ENCODE measurements around the gene TGFBRAP1.

TGFBRAP1 gene

GRCh38 chr2:105235388-105236059 lies 94.0 kb downstream of the TGFBRAP1 start:
- no peaks in the 10 kb centered on the region for H3K36me3 ChIP-seq (ENCODE audit: control insufficient read depth, insufficient read depth, low read length)
- H3K4me1 ChIP-seq (ENCODE audit: control insufficient read depth, insufficient read depth, low read length, poor library complexity, severe bottlenecking) = no peaks in the 10 kb centered on the region
- DNase-seq = peak in 2 of 3 donors; percentile 4 to 18
- no peaks in the 10 kb centered on the region for H3K27me3 ChIP-seq (replicated peaks; ENCODE audit: control insufficient read depth, insufficient read depth, low read length, poor library complexity, severe bottlenecking)
- H3K27ac ChIP-seq (ENCODE audit: insufficient read depth, low read length, poor library complexity, severe bottlenecking) = no peak overlapping the region
- no peaks in the 10 kb centered on the region for H3K9me3 ChIP-seq (ENCODE audit: control insufficient read depth, low read length)
- H3K4me3 ChIP-seq (ENCODE audit: insufficient read depth, low read depth, low read length, poor library complexity, severe bottlenecking) = no peak overlapping the region

- Histone ChIP-seq H3K4me3 (ENCODE audit: insufficient read depth, low read depth, low read length, poor library complexity, severe bottlenecking) (no peak overlapping the region), H3K27me3 (replicated peaks; ENCODE audit: control insufficient read depth, insufficient read depth, low read length, poor library complexity, severe bottlenecking) (no peaks in the 10 kb centered on the region), H3K36me3 (ENCODE audit: control insufficient read depth, insufficient read depth, low read length) (no peaks in the 10 kb centered on the region), H3K9me3 (ENCODE audit: control insufficient read depth, low read length) (no peaks in the 10 kb centered on the region), H3K4me1 (ENCODE audit: control insufficient read depth, insufficient read depth, low read length, poor library complexity, severe bottlenecking) (no peaks in the 10 kb centered on the region), H3K27ac (ENCODE audit: insufficient read depth, low read length, poor library complexity, severe bottlenecking) (no peak overlapping the region)
- DNase-seq = no peak
Measured at GRCh38 chr2:105231232-105231619, 98.3 kb downstream of the TGFBRAP1 start.

GRCh38 chr2:105224444-105224843 lies 105.1 kb downstream of the TGFBRAP1 start:
- no peak for DNase-seq
- Histone ChIP-seq H3K27me3 (replicated peaks; ENCODE audit: control insufficient read depth, insufficient read depth, low read length, poor library complexity, severe bottlenecking) (no peaks in the 10 kb centered on the region), H3K36me3 (ENCODE audit: control insufficient read depth, insufficient read depth, low read length) (no peaks in the 10 kb centered on the region), H3K27ac (ENCODE audit: insufficient read depth, low read length, poor library complexity, severe bottlenecking) (no peak overlapping the region), H3K4me3 (ENCODE audit: insufficient read depth, low read depth, low read length, poor library complexity, severe bottlenecking) (no peak overlapping the region), H3K9me3 (ENCODE audit: control insufficient read depth, low read length) (no peaks in the 10 kb centered on the region), H3K4me1 (ENCODE audit: control insufficient read depth, insufficient read depth, low read length, poor library complexity, severe bottlenecking) (no peaks in the 10 kb centered on the region)

GRCh38 chr2:105220604-105221003 lies 108.9 kb downstream of the TGFBRAP1 start:
- no peak overlapping the region for H3K4me3 ChIP-seq (ENCODE audit: insufficient read depth, low read depth, low read length, poor library complexity, severe bottlenecking)
- H3K36me3 ChIP-seq (ENCODE audit: control insufficient read depth, insufficient read depth, low read length) = no peaks in the 10 kb centered on the region
- DNase-seq = no peak
- H3K9me3 ChIP-seq (ENCODE audit: control insufficient read depth, low read length) = no peaks in the 10 kb centered on the region
- H3K27me3 ChIP-seq (replicated peaks; ENCODE audit: control insufficient read depth, insufficient read depth, low read length, poor library complexity, severe bottlenecking) = no peaks in the 10 kb centered on the region
- no peaks in the 10 kb centered on the region for H3K4me1 ChIP-seq (ENCODE audit: control insufficient read depth, insufficient read depth, low read length, poor library complexity, severe bottlenecking)
- H3K27ac ChIP-seq (ENCODE audit: insufficient read depth, low read length, poor library complexity, severe bottlenecking) = no peak overlapping the region

- H3K4me1 ChIP-seq (ENCODE audit: control insufficient read depth, insufficient read depth, low read length, poor library complexity, severe bottlenecking) = no peaks in the 10 kb centered on the region
- no peak overlapping the region for H3K4me3 ChIP-seq (ENCODE audit: insufficient read depth, low read depth, low read length, poor library complexity, severe bottlenecking)
- DNase-seq = no peak
- H3K36me3 ChIP-seq (ENCODE audit: control insufficient read depth, insufficient read depth, low read length) = no peaks in the 10 kb centered on the region
- no peaks in the 10 kb centered on the region for H3K27me3 ChIP-seq (replicated peaks; ENCODE audit: control insufficient read depth, insufficient read depth, low read length, poor library complexity, severe bottlenecking)
- no peak overlapping the region for H3K27ac ChIP-seq (ENCODE audit: insufficient read depth, low read length, poor library complexity, severe bottlenecking)
- H3K9me3 ChIP-seq (ENCODE audit: control insufficient read depth, low read length) = no peaks in the 10 kb centered on the region
Measured at GRCh38 chr2:105215586-105216192, 113.8 kb downstream of the TGFBRAP1 start.
